Activated T-cell treated with anti-CD3 and anti-CD28 coated beads for 4 hours (primary cell): ENCODE measurements around the gene VTN.

Experiments used
- DNase-seq: peaks from one replicate; pipeline ENCODE4 v3.0.0-alpha.2; 2020

The VTN gene, protein sequence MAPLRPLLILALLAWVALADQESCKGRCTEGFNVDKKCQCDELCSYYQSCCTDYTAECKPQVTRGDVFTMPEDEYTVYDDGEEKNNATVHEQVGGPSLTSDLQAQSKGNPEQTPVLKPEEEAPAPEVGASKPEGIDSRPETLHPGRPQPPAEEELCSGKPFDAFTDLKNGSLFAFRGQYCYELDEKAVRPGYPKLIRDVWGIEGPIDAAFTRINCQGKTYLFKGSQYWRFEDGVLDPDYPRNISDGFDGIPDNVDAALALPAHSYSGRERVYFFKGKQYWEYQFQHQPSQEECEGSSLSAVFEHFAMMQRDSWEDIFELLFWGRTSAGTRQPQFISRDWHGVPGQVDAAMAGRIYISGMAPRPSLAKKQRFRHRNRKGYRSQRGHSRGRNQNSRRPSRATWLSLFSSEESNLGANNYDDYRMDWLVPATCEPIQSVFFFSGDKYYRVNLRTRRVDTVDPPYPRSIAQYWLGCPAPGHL

DNA sequence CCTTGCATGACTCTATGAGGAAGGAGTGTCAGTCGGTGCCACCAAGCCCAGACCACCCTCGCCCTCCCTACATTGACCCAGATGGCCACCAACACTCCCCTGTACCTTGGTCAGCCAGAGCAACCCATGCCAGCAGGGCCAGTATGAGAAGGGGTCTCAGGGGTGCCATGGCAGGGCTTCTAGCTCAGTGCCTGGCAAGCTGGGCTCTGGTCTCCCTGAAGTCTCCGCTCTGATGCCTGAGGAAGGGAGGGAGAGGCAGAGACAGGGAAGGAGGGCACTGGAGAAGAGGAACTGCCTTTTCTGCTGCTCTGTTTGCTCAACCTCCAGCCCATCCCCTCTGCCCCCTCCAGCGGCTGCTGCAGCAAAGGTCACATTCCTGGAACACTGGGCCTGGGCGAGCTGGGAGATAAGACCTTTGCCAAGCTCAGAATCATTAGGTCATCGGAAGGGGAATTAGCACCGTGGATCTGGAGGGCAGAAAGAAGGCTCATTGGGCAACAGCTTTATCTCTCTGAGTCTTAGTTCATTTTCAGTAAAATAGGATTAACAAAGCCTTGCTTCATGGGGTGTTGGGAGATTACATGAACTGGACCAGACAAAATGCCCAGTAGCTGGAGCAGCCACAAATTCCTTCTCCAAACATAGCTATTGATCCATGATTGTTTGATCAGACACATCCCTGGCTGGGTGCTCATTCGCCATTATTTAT is at the start of gene VTN:
TSS of gene VTN (minus strand) at position 273 of the 709 bp plus-strand sequence. CDS start at position 169, 104 bp downstream.
- no peak for DNase-seq

DNA sequence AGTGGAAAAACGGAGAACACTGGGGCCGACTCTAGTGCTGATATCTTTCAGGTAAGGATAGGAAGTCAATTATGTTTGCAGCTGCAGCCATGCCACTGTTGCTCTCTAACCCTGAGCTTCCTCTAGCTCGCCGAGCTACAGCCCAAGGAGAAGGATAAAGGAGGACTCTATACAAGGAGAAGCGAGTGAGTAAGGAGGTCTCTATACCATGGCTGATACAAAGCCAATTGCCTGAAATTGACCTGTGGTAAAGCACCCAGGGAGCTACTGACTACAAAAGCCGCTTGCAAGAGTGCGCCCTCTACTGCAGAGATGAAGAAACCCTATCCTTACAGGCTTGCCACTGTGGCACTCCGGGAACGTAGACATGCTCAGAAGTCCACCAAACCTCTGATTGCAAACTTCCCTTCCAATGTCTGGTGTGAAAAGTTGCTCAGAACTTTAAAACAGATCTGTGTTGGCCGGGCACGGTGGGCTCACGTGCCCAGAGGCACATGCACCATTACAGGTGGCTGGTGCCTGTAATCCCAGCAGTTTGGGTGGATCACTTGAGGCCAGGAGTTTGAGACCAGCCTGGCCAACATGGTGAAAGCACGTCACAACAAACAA is 46.7 kb upstream of the VTN start:
- peak; percentile 33 for DNase-seq

DNA sequence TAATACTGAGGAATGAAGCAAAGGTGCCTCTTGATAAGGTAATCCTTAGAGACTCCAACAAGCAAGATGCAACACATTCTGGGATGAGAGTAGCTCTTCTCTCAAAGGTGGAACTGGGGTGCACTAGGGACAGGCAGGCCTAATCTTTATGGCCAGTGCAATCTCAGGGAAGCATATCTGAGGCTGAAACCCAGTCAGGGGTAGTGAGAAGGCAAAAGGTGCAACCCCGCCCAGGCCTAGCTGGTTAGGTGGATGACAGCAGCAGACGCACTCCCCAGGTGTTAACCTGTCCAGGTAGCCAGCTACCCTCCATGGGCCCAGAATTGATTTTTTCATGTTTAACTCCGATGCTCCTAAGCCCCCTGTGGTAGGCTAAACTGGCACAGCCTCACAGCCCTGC is 45.8 kb upstream of the VTN start:
- no peak for DNase-seq

DNA sequence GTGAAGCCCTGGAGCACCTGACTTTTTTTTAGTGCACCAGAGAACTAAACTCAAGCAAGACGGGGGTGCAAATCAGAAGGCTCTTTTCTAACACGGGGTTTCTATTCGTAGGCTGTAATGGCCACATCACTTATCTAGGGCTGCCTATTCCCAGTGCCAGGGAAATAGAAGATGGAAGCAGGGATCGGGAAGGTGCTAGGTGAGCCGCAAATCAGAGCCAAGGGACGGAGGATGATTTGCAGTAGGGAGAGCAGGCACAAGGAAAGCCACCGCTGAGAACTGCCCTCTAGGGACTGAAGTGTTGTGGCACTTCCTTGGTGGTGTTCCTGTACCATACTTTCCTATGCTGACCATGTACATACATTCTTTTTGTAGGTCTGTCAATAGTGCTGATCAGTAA is 43.7 kb upstream of the VTN start:
- no peak for DNase-seq

DNA sequence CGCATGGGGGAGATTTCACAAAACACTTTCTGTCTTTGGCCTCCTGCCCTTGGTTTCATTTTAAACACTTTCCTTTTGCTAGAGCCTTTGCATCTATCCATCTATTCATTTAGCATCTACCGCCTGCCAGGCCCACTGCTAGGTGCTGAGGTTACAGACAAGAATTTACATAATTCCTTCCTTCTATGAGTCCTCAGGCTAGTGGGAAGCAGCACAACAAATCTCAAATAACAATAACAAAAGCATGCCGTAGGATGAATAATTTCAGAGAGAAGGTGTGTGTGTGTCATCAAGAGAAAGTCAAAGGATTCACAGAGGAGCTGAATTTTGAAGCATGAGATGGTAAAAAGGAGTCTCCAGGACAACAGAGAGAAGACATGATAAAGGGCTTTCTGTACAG is 42.0 kb upstream of the VTN start:
- DNase-seq: no peak

DNA sequence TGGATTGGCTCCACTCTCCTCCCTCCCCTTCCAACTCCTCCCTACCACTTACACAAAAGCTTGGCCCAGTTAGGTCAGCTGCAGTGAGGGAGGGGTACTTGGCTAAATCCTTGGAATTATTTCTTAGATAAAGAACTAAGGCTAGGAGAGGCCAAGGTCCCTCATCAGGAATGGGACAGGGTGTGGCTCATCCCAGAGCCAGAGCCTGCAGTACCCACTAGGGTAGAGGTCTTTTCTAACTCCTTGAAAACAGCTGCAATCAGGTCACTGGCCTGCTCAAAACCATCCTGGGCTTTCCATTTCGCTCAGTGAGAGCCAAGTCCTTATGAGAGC is 37.8 kb upstream of the VTN start:
- DNase-seq: no peak

DNA sequence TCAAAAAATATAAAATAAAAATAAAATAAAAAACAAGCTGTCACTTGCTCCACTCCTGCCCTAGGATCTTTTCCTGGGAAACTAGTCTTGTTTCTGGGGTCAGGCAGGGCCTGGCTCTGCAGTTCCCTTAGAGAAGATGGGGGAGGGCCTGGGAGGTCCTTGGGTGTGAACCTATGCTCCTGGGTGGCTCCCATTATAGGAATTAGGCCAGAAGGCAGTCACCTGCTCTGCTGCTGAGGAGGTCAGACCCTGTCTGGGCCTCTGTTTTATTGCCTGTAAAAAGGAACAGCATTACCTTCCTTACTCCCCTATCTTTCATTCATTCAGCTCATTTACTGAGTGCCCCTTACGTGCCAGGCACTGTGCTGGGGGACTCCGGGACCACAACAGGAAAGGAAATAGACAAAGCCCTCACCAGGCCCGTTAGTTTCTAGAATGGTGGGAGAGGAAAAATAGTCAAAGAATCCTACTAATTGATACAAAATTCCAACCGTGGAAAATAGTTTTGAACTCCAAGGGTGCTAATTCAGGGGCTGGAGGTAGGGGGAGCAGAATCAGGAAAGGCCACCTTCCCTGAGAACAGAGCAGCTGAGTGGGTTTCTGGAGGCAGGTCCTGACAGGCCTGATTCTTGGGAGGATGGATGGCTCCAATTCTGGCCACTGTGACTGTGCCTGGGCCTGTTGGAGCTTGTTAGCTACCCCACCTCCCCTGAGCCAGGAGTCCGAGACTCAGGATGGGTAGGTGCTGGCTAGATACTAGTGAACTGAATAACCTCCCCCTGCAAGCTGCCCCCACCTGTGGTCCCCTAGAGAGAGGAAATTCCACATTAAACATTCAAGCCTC is 37.2 kb upstream of the VTN start:
- DNase-seq: no peak

DNA sequence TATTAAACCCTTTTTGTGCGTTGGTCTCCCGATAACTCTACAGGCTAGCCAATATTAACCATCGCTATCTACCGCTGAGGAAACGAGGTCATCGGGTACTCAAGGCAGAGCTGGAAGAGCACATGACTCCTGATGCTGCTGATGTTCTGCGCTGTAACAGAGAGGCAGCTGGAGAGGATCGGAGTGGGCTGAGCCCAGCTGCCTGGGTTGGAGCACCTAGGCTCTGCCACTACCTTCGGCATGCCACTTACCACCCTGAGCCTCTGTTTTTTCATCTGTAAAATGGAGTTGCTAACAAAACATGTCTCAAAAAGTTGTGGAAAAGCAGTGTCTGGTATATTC is 36.3 kb upstream of the VTN start:
- DNase-seq: no peak

DNA sequence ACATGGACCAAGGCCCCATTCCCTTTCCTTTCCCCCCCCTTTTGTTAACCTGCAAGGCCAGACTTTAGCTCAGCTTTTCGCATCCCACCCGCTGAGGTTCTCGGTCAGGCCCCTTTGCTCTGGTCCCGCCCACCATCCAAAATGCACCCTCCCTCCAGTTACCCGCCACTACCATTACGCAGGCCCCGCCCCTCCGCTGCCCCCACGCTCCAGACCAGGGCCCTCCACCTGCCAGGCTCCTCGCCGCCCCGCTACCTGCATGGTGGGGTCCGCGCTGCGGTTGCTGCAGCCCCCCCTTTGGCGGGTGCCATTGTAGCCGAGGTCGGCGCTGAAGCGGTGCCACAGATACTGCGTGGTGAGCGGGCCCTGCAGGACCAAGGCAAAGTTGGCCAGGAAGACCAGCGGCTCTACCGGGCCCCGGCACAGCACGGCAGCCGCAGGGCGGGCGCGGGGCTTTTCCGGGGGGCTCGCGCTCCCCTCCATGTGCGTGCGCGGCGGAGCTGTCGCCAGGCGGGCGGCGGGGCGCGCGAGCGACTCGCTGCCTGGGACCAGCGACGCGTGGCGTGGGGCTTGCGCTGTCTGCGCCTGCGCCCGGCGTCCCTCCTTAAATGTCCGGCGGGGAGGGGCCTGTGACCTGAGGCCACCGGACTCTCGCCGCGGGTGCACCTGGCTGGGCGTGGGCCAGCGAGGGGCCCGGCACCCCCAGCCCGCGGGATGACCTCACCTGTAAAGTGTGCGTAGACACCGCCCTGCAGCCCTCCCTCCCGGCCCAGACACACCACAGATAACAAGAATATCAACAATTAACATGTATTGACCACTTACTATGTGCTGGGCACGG is 35.7 kb upstream of the VTN start, which contains the start of gene SLC46A1:
TSS of gene SLC46A1 (minus strand) at position 581 of the 841 bp plus-strand sequence. CDS start at position 483, 98 bp downstream.
- peak; percentile 24 for DNase-seq

DNA sequence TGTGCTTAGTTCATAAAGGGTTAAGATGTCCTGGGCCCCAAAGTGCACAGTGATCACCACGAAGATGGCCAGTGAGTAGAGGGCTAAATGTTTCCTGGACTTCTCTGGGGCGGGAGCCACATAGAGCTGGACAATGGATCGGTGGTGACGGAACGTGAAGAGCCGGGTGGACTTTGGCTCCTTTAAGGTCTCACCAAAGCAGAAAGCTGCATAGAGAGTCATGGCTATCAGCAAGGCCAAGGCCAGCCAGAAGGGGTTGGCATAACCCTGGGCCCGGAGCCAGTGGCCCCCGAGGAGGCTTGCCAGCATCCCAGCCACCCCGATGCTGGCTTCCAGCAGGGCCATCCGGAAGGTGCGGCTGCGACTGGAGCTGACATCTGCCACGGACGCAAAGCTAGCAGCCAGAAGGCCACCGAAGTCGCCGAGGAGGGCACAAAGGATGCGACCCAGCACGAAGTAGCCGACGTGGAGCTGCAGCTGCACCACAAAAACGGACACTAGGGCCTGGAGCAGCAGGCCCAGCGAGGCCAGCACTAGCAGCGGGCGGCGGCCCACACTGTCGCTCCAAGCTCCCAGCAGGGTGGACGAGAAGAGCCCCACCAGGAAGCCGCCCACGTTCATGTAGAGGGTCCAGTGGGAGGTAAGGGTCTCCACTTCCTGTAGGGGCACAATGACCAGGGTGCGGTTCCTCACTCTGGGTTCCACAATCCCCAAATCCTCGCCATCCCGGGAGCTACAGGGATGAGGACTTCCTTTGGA is 34.9 kb upstream of the VTN start:
- no peak for DNase-seq

DNA sequence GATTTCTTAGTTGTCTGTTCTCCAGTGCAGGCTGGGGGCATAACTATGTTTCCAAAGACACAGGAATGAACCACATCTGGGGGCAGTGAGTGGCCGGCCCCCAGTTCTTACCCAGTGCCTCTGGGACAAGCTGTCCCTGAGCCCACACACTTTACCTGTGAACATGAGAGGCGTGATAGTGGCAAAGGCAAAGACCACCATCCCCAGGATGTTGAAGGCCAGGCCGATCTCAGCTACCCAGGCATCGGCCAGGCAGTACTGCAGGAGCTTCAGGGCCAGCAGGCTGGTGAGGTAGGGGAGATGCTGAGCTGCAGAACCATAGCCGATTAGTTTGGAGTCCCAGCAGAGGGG is 34.3 kb upstream of the VTN start:
- no peak for DNase-seq

DNA sequence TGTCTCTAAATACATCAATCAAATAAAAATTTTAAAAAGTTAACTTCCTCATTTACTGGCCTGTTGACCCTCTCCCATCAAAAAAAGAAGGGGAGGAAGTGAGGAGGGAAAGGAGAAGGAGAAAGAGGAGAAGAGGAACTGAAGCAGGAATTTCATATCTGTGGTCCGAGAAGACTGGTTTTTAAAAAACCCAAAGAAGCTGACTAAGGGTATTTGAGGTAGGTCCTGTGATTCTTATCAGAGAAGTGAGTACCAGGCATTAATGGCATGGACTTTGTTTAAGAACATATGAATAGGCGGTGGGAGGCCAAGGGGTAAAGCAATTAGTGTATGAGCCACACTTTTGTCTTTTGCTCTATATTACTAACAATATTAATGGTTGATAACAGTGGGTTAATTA is 33.9 kb upstream of the VTN start:
- DNase-seq: no peak

DNA sequence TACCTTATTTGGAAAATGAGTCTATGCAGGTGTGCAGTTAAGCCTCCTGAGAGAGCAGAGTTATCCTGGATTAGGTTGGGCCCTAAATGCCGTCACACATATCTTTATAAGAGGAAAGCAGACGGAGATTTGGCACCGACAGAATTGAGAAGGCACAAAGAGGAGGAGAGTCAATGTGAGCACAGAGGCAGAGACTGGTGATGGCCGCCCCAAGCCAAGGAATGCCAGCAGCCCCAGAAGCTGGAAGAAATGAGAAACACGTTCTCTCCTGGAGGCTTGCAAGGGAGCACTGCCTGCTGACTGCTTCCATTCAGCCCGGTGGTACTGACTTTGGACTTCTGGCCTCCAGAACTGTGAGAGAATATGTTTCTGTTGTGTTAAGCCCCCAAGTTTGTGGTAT is 32.7 kb upstream of the VTN start:
- no peak for DNase-seq

DNA sequence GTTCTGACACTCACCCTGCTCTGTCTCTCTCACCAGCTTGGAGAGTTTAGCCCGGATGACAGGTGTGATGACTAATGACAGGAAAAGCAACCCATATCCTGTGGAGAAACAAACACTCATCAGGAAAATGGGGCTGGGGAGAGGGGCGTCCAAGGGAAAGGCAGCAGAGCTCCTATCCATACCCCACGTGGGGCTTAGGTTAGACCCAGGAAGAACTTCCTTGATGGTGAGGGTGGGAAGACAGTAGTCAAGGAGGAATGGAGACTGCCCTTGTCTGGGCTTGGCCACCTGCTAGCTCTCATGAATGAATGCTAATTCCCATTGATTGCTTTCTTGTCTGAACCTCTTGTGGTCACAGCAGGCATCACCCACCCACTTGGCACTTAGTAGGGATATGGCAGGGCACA is 32.1 kb upstream of the VTN start:
- DNase-seq: no peak

DNA sequence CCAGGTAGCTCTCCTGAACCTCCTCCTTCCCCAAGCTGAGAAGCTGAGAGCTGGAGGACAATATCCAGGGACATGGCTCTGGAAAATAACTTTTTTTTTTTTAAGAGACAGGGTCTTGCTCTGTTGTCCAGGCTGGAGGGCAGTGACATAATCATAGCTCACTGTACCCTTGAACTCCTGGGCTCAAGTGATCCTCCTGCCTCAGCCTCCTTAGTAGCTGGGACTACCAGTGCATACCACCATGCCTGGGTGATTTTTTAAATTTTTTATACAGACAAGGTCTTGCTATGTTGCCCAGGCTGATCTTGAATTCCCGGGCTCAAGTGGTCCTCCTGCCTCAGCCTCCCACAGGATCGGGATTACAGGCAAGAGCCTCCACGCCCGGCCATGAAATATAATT is 29.7 kb upstream of the VTN start:
- no peak for DNase-seq

DNA sequence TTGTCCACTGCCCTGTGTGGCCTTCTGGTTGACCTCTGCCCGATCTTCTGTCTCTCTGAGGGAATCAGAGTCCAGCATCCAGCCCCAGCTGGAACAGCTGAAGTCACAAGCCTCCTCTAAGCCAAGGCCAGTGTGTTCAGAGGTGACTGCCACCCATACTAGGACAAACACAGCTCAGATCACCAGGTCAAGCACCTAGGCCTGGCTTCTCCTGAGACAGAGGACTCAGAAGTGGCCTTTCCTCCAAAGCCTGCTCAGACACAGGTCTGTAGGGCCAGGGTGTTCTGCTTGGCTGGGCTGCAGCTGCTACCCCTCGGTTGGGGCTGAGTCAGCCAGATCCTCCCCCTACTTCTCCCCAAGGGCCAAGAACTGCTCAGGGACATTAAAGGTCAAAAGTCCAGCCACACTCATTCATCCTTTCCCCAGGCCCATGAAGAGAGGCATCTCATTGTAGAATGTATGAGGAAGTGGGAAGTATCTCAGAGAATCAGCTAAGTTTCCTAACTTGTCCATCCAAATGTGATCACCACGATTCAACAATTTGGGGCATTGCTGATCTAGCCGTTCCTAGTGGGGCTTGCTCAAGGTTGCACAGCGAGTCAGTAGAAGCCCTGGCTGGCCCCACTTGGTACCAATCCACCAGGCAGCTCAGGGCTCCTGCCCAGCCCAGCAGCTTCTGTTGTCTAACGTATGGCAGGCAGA is 28.3 kb upstream of the VTN start:
- DNase-seq: no peak

DNA sequence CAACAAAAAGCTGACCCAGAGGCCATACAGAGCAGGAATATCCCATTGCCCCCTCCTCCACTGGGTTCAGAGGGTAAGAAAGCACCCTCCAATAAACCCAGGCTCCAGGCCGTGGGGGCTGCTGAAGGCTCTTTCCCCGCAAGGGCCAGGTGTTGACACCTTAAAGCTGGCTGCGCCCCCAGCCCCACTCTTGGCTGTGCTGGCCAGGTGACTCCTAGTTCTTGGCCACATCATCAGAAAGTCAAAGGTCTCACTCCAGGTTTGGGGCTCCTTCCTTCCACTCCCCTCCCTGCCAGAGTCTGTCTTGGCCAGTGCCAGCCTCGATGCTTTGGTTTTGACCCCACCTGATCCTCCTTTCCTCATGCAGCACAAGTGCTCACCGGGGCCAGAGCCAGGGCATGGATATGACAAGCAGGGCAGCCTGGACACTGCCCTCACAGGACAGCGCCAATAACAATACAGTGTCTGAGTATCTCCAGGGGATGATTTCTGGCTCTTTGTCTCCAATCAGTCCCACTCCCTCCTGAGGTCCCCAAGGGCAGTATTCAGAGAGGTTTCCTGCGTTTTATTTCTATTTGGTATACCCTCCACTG is 27.7 kb upstream of the VTN start:
- no peak for DNase-seq

DNA sequence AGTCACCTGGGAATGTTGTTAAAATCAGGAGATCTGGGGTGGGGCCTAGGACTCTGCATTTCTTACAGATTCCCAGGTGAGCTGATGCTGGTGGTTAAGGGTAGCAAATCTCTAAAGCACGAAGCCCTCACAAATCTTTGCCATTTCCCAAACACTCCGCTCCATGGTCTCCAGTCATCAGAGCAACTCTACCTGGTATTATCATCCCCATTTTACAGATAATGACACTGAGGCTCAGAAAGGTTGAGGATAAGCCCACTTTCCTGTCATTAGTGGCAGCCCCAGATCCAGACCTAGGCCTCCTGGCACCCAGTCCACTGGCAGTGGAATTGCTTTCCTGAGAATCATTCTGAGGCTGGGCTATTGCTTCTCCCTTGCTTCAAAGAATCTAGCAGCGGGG is 27.2 kb upstream of the VTN start:
- no peak for DNase-seq

DNA sequence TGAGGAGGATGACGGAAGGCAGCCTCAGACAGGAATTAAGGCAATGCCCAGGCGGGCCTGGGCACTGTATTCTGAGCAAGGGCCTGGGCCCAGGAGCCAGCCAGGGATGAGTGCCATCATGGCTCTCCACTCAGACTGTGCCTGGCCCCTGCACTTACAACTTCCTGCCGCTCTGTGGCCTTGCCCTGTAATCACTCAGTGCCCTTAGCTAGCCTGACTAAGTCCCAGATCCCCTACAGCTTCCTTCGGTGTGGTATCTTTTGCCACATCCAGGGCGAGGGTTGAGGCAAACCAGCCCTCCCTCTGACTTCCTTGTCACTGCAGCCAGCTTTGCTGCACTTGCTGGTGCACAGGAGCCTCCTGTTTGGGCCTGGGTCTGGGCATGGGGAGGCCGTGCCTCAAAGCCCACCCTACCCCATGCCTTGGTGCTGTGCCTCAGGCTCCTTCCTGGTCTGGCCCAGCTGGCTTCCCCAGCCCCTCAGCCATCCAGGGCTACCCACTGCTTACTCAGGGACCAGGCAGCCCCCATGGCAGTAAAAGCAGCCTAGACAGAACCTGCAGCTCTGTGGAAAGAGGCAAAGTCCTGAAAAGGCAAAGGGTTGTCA is 26.6 kb upstream of the VTN start:
- DNase-seq: no peak

DNA sequence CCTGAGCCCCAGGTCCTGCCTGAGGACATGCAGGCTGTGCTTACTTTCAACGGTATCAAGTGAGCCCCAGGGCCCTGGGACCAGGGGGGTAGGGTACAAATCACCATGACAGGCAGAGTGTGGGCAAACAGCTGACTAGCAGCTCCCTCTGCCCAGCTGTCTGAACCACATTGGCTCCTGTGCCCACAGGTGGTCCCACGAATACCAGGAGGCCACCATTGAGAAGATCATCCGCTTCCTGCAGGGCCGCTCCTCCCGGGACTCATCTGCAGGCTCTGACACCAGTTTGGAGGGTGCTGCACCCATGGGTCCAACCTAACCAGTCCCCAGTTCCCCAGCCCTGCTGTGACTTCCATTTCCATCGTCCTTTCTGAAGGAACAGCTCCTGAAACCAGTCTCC is 25.9 kb upstream of the VTN start:
- no peak for DNase-seq
